ENCODE results near the gene ADAMTS19. TPM values are rescaled to one million over a fixed set of nuclear protein-coding genes. Genes with fewer than 3 reads are reported as not detected.

The ADAMTS19 gene
- total and polyA plus RNA-seq, 9 of the 15 experiments (the other 6 are each of a cell fraction or from before 2014, with no cell fraction given), result not detected

- TF ChIP-seq, protein P1, sequence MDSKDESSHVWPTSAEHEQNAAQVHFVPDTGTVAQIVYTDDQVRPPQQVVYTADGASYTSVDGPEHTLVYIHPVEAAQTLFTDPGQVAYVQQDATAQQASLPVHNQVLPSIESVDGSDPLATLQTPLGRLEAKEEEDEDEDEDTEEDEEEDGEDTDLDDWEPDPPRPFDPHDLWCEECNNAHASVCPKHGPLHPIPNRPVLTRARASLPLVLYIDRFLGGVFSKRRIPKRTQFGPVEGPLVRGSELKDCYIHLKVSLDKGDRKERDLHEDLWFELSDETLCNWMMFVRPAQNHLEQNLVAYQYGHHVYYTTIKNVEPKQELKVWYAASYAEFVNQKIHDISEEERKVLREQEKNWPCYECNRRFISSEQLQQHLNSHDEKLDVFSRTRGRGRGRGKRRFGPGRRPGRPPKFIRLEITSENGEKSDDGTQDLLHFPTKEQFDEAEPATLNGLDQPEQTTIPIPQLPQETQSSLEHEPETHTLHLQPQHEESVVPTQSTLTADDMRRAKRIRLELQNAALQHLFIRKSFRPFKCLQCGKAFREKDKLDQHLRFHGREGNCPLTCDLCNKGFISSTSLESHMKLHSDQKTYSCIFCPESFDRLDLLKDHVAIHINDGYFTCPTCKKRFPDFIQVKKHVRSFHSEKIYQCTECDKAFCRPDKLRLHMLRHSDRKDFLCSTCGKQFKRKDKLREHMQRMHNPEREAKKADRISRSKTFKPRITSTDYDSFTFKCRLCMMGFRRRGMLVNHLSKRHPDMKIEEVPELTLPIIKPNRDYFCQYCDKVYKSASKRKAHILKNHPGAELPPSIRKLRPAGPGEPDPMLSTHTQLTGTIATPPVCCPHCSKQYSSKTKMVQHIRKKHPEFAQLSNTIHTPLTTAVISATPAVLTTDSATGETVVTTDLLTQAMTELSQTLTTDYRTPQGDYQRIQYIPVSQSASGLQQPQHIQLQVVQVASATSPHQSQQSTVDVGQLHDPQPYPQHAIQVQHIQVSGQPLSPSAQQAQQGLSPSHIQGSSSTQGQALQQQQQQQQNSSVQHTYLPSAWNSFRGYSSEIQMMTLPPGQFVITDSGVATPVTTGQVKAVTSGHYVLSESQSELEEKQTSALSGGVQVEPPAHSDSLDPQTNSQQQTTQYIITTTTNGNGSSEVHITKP (IDR thresholded peaks at IDR 0.05; ENCODE audit: partially characterized antibody), result no peak
- TF ChIP-seq, protein P2, sequence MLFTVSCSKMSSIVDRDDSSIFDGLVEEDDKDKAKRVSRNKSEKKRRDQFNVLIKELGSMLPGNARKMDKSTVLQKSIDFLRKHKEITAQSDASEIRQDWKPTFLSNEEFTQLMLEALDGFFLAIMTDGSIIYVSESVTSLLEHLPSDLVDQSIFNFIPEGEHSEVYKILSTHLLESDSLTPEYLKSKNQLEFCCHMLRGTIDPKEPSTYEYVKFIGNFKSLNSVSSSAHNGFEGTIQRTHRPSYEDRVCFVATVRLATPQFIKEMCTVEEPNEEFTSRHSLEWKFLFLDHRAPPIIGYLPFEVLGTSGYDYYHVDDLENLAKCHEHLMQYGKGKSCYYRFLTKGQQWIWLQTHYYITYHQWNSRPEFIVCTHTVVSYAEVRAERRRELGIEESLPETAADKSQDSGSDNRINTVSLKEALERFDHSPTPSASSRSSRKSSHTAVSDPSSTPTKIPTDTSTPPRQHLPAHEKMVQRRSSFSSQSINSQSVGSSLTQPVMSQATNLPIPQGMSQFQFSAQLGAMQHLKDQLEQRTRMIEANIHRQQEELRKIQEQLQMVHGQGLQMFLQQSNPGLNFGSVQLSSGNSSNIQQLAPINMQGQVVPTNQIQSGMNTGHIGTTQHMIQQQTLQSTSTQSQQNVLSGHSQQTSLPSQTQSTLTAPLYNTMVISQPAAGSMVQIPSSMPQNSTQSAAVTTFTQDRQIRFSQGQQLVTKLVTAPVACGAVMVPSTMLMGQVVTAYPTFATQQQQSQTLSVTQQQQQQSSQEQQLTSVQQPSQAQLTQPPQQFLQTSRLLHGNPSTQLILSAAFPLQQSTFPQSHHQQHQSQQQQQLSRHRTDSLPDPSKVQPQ (CRISPR knock-in tag; IDR thresholded peaks at IDR 0.05; ENCODE audit: borderline replicate concordance), result no peak
- TF ChIP-seq BDP1 (IDR thresholded peaks at IDR 0.05; ENCODE audit: insufficient read depth, insufficient read length), result no peak
- TF ChIP-seq, protein P3, sequence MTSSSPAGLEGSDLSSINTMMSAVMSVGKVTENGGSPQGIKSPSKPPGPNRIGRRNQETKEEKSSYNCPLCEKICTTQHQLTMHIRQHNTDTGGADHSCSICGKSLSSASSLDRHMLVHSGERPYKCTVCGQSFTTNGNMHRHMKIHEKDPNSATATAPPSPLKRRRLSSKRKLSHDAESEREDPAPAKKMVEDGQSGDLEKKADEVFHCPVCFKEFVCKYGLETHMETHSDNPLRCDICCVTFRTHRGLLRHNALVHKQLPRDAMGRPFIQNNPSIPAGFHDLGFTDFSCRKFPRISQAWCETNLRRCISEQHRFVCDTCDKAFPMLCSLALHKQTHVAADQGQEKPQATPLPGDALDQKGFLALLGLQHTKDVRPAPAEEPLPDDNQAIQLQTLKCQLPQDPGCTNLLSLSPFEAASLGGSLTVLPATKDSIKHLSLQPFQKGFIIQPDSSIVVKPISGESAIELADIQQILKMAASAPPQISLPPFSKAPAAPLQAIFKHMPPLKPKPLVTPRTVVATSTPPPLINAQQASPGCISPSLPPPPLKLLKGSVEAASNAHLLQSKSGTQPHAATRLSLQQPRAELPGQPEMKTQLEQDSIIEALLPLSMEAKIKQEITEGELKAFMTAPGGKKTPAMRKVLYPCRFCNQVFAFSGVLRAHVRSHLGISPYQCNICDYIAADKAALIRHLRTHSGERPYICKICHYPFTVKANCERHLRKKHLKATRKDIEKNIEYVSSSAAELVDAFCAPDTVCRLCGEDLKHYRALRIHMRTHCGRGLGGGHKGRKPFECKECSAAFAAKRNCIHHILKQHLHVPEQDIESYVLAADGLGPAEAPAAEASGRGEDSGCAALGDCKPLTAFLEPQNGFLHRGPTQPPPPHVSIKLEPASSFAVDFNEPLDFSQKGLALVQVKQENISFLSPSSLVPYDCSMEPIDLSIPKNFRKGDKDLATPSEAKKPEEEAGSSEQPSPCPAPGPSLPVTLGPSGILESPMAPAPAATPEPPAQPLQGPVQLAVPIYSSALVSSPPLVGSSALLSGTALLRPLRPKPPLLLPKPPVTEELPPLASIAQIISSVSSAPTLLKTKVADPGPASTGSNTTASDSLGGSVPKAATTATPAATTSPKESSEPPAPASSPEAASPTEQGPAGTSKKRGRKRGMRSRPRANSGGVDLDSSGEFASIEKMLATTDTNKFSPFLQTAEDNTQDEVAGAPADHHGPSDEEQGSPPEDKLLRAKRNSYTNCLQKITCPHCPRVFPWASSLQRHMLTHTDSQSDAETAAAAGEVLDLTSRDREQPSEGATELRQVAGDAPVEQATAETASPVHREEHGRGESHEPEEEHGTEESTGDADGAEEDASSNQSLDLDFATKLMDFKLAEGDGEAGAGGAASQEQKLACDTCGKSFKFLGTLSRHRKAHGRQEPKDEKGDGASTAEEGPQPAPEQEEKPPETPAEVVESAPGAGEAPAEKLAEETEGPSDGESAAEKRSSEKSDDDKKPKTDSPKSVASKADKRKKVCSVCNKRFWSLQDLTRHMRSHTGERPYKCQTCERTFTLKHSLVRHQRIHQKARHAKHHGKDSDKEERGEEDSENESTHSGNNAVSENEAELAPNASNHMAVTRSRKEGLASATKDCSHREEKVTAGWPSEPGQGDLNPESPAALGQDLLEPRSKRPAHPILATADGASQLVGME (CRISPR knock-in tag; IDR thresholded peaks at IDR 0.05), result no peak
Observed at GRCh38 chr5:129410488-129410887, 49.6 kb upstream of the ADAMTS19 start (continued).

All from K562 (cell line).